Activated T-helper 2 cell treated with anti-CD3 and anti-CD28 coated beads, Interferon-gamma antibody, Interleukin-2, Interleukin-4, amounts not matched to agents 10 μg/mL and 5 μg/mL and 100 μg/mL, durations not matched to agents 14 hours and 24 hours and 36 hours (primary cell): Measurements from ENCODE around the gene ADGRE1. TPM values are rescaled to one million over a fixed set of nuclear protein-coding genes. Genes with fewer than 3 reads are reported as not detected.
"Not testable (repeated sequence)": the region's sequence is repeated elsewhere in the genome, so short reads cannot be mapped to it uniquely, and the experiment has no call there.

Source experiments
- DNase-seq: peaks from one replicate; pipeline ENCODE4 v3.0.0; 2021; ENCODE audit warnings: low spot score
- H3K27ac Mint-ChIP-seq: one replicate; pipeline ENCODE4 v1.8.0; 2021; ENCODE audit warnings: mixed read lengths
- H3K27me3 Mint-ChIP-seq: one replicate; pipeline ENCODE4 v1.8.0; 2021; ENCODE audit warnings: low read depth, mixed read lengths
- H3K36me3 Mint-ChIP-seq: one replicate; pipeline ENCODE4 v1.8.0; 2021; ENCODE audit warnings: low read depth, mixed read lengths
- H3K4me1 Mint-ChIP-seq: one replicate; pipeline ENCODE4 v1.8.0; 2021; ENCODE audit warnings: low read depth, mixed read lengths
- H3K4me3 Mint-ChIP-seq: one replicate; pipeline ENCODE4 v1.8.0; 2021; ENCODE audit warnings: low read depth, mild to moderate bottlenecking, moderate library complexity, mixed read lengths
- H3K9me3 Mint-ChIP-seq: one replicate; pipeline ENCODE4 v1.8.0; 2021; ENCODE audit warnings: mixed read lengths
- intact Hi-C: fragments of 100-400 bp; cut with micrococcal nuclease; formaldehyde crosslinking; loops from one replicate; pipeline ENCODE4 v1.15.1; 2023
- total RNA-seq: library from RNA; stranded (reverse); gene quantifications from 2 replicates; pipeline ENCODE4 v1.2.3, GENCODE V29; 2022

ADGRE1 gene
- total RNA-seq, 1 donor from 2014 or later = 1.4 TPM

GRCh38 chr19:6861683-6862286, 25.6 kb upstream of the ADGRE1 start:
- Mint-ChIP-seq H3K4me3 (no peak overlapping the region), H3K27ac (peak overlapping the region; percentile 34), H3K4me1 (peaks cover 12% of the 10 kb centered on the region), H3K36me3 (peaks cover 8% of the 10 kb centered on the region), H3K27me3 (no peaks in the 10 kb centered on the region), H3K9me3 (no peaks in the 10 kb centered on the region)
- DNase-seq = no peak
- intact Hi-C loops = loop anchor here (2.0 to 5.0 kb wide), 4 partner anchors 89 to 749 kb away; partner anchors contain the start of genes ALKBH7, RFX2 and VAV1

DNA sequence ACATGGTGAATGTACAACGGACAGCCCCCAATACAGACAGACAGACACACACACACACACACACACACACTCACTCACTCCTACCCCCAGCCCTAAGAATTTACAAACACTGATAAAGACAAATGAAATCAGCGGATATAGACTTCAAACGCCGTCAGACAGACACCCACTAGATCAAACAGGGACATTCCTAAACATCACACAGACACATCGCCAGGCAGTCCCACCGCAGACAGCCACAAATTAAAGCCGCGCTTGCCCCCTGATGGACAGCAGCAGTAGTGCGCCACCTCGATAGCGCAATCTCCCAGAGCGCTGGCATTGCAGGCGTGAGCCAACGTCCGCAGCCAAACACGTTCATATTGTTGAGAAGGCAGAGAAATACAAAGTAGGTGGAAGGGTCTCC, 24.7 kb upstream of the ADGRE1 start:
- Mint-ChIP-seq H3K4me1 (peaks cover 12% of the 10 kb centered on the region), H3K9me3 (no peaks in the 10 kb centered on the region), H3K4me3 (peak overlapping the region; percentile 72), H3K27ac (peak overlapping the region; percentile 66), H3K36me3 (no peaks in the 10 kb centered on the region), H3K27me3 (no peaks in the 10 kb centered on the region)
- DNase-seq = peak; percentile 87
- intact Hi-C loops = loop anchor here (1.0 to 5.0 kb wide), 9 partner anchors 62 to 750 kb away; partner anchors contain the start of genes ALKBH7, RFX2 and VAV1

- intact Hi-C loops = loop anchor here (5.0 kb wide), 2 partner anchors 492 to 752 kb away; partner anchors contain the start of genes ALKBH7 and RFX2
- Mint-ChIP-seq H3K9me3 (no peaks in the 10 kb centered on the region), H3K4me3 (no peak overlapping the region), H3K4me1 (peaks cover 12% of the 10 kb centered on the region), H3K36me3 (no peaks in the 10 kb centered on the region), H3K27me3 (no peaks in the 10 kb centered on the region), H3K27ac (no peak overlapping the region)
- DNase-seq = no peak
These were observed 22.9 kb upstream of the ADGRE1 start for GRCh38 chr19:6864325-6864940.

GRCh38 chr19:6865849-6866248, 21.5 kb upstream of the ADGRE1 start:
- Mint-ChIP-seq H3K9me3 (no peaks in the 10 kb centered on the region), H3K4me3 (no peak overlapping the region), H3K27me3 (no peaks in the 10 kb centered on the region), H3K4me1 (peaks cover 12% of the 10 kb centered on the region), H3K27ac (no peak overlapping the region), H3K36me3 (no peaks in the 10 kb centered on the region)
- intact Hi-C loops = no loop called here
- no peak for DNase-seq

DNA sequence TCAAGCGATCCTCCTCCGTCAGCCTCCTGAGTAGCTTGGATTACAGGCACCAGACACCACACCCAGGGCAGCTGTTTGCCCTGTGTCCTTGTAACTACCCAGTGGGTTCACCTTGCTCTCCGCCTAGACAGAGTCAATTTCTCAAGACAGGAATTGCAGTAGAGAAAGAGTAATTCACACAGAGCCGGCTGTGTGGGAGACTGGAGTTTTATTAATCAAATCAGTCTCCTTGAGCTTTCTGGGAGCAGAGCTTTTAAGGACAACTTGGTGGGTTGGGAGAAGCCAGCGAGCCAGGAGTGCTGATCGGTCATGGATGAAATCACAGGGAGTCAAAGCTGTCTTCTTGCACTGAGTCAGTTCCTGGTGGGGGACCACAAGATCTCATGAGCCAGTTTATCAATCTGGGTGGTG, 20.6 kb upstream of the ADGRE1 start:
- no peaks in the 10 kb centered on the region for H3K36me3 Mint-ChIP-seq
- H3K27me3 Mint-ChIP-seq = no peaks in the 10 kb centered on the region
- no peak overlapping the region for H3K27ac Mint-ChIP-seq
- intact Hi-C loops = no loop called here
- peaks cover 9% of the 10 kb centered on the region for H3K4me1 Mint-ChIP-seq
- no peaks in the 10 kb centered on the region for H3K9me3 Mint-ChIP-seq
- DNase-seq = no peak
- H3K4me3 Mint-ChIP-seq = no peak overlapping the region

GRCh38 chr19:6868351-6868750, 19.0 kb upstream of the ADGRE1 start:
- intact Hi-C loops = no loop called here
- Mint-ChIP-seq H3K27ac (no peak overlapping the region), H3K36me3 (no peaks in the 10 kb centered on the region), H3K4me1 (peaks cover 2% of the 10 kb centered on the region), H3K4me3 (no peak overlapping the region), H3K27me3 (no peaks in the 10 kb centered on the region), H3K9me3 (no peaks in the 10 kb centered on the region)
- DNase-seq = no peak

GRCh38 chr19:6869151-6869882, 18.1 kb upstream of the ADGRE1 start:
- H3K4me1 Mint-ChIP-seq, H3K36me3 Mint-ChIP-seq, H3K27ac Mint-ChIP-seq, H3K4me3 Mint-ChIP-seq, DNase-seq, intact Hi-C loops, H3K27me3 Mint-ChIP-seq, H3K9me3 Mint-ChIP-seq: not testable (repeated sequence)

DNA sequence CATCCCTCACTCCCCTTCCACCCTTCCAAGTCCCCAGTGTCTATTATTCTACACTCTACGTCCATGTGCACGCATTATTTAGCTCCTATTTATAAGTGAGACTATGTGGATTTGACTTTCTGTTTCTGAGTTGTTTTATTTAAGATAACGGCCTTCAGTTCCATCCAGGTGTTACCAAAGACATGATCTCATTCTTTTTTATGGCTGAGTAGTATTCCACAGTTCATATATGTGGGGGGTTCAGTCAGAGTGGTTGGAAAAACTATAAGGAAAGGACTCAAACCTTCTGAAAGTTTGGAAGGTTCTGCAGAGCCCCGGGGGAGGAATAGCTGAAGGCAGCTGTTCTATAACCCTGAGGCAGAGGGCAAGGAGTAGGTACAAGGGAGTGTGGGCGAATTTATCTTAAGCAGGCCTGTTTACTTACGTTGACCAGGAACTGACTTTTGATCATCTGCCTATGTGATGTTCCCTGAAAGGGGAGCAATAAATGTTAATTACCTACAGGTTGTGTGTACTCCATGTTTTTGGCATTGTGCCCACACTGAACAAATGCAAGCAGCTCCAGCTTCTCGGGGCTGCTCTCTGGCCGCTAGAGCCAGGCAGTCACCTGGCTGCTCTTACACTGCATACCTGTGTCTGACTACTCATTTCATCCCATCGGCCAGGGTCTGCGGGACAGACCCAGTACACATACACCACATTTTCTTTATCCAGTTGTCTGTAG, 13.5 kb upstream of the ADGRE1 start:
- no peak for DNase-seq
- intact Hi-C loops = no loop called here
- Mint-ChIP-seq H3K36me3 (no peaks in the 10 kb centered on the region), H3K4me1 (no peaks in the 10 kb centered on the region), H3K9me3 (no peaks in the 10 kb centered on the region), H3K27ac (no peak overlapping the region), H3K4me3 (no peak overlapping the region), H3K27me3 (peaks cover 15% of the 10 kb centered on the region)

- Mint-ChIP-seq H3K36me3 (no peaks in the 10 kb centered on the region), H3K9me3 (peaks cover 3% of the 10 kb centered on the region), H3K4me1 (no peaks in the 10 kb centered on the region), H3K27ac (no peak overlapping the region), H3K27me3 (peaks cover 17% of the 10 kb centered on the region), H3K4me3 (no peak overlapping the region)
- no peak for DNase-seq
- intact Hi-C loops = no loop called here
These were observed 12.2 kb upstream of the ADGRE1 start for GRCh38 chr19:6875218-6875617.

DNA sequence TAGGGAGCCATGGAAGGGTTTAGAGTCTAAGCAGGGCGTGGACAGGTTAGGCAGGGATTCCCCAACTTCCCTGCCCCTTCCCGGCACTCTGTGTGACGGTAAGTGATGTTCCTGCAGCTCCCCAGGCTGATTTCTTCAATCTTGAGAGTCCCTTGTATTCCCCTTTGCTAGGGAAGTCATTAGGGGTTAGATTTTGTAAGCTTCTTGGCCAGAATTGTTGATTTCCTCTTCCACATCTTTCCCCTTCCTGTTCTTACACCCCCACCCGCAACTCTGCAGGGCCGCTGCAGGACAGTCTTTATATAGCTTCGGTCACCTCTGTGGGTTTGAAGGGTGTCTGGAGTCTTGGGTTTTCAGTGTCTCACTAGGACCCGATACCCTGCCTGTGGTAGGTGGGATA, 10.6 kb upstream of the ADGRE1 start:
- Mint-ChIP-seq H3K36me3 (no peaks in the 10 kb centered on the region), H3K9me3 (peaks cover 3% of the 10 kb centered on the region), H3K27ac (no peak overlapping the region), H3K4me1 (no peaks in the 10 kb centered on the region), H3K27me3 (peaks cover 21% of the 10 kb centered on the region), H3K4me3 (no peak overlapping the region)
- intact Hi-C loops = no loop called here
- no peak for DNase-seq

GRCh38 chr19:6877766-6878165, 9.6 kb upstream of the ADGRE1 start:
- no peak overlapping the region for H3K4me3 Mint-ChIP-seq
- no peaks in the 10 kb centered on the region for H3K36me3 Mint-ChIP-seq
- H3K27ac Mint-ChIP-seq = no peak overlapping the region
- H3K4me1 Mint-ChIP-seq = no peaks in the 10 kb centered on the region
- intact Hi-C loops = no loop called here
- H3K9me3 Mint-ChIP-seq = peaks cover 3% of the 10 kb centered on the region
- DNase-seq = no peak
- peaks cover 21% of the 10 kb centered on the region for H3K27me3 Mint-ChIP-seq

- no peak overlapping the region for H3K27ac Mint-ChIP-seq
- peaks cover 29% of the 10 kb centered on the region for H3K4me1 Mint-ChIP-seq
- intact Hi-C loops = no loop called here
- H3K27me3 Mint-ChIP-seq = no peaks in the 10 kb centered on the region
- H3K4me3 Mint-ChIP-seq = no peak overlapping the region
- no peaks in the 10 kb centered on the region for H3K36me3 Mint-ChIP-seq
- H3K9me3 Mint-ChIP-seq = peaks cover 11% of the 10 kb centered on the region
- no peak for DNase-seq
These were observed 992 bp upstream of the ADGRE1 start for GRCh38 chr19:6886277-6886897.
